GM12872 (cell line): ENCODE measurements around the gene GMPPA.

Experiments
- CTCF ChIP-seq: IDR thresholded peaks from 3 replicates; pipeline ENCODE4 v1.5.1; 2011; ENCODE audit warnings: low read depth, mild to moderate bottlenecking, low read length, moderate library complexity; ENCODE audit not compliant: insufficient read depth

Gene GMPPA

GRCh38 chr2:219508971-219509779 is 10.5 kb downstream of the GMPPA start:
- TF ChIP-seq CTCF, result no peak

DNA sequence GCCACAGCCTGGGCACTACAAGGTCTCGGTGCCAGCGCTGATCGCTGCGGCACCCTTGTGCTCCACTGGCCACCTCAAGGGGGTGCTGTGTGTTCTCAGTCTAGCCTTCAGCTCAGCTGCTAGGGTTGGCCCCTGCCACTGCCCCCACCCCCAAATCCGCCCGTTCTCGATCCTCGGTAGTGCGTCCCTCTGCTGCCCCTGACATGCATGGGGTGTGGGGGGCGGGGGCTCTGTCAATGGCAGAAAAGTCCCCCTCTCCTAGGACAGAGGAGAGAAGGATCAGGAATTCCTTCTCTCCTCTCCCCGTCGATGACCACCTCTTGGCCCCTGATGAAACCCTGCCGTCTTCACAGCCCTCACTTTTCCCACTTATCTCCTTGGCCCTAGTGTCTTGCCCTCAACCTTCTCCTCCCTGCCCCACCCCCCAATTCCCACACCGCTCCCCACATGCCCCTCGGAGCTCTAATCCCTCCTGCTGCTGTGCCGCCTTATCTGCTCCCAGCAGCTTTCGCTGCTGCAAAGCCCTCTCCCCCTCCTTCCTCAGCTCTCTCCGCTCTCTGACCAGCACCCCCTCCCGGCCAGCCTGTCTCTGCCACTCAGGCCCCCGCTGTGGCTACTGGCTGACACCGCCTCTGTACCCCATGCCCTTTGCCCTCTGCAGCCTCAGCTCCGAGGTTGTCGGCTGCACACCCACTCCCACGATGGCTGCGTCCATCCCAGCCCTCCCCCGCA is 11.3 kb downstream of the GMPPA start:
- TF ChIP-seq CTCF, result peak; percentile 80

DNA sequence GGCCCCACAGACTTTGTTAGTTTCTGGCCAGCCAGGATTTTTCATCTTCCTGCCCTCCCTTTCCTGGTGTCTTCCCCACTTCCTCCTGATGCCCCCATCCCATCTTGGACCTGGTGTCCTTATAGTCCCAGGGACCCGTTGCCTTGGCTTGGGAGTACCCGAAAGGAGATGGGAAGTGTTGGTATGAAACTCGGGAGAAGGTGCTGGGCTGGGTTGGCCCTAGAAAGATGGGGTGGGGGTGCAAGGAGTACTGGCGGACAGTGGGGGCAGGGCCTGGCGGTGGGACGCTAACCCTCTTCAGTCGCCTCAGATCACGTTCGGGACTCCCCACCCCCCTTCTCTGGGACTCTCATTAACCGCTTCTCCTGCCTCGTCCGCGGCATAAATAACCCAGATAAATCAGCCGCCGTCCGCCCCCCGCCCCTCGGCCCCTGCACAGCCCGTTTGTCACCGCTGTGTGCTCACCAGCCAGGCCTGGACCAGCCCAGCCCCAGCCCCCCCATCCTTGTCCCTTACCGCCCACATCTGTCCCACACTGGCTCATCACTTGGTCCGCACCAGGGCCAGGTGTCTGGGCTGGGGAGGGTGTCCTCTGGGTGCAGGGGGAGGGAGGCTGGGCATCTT is 11.9 kb downstream of the GMPPA start:
- no peak for TF ChIP-seq CTCF

- no peak for TF ChIP-seq CTCF
Observed at GRCh38 chr2:219511547-219512325, 13.0 kb downstream of the GMPPA start.

DNA sequence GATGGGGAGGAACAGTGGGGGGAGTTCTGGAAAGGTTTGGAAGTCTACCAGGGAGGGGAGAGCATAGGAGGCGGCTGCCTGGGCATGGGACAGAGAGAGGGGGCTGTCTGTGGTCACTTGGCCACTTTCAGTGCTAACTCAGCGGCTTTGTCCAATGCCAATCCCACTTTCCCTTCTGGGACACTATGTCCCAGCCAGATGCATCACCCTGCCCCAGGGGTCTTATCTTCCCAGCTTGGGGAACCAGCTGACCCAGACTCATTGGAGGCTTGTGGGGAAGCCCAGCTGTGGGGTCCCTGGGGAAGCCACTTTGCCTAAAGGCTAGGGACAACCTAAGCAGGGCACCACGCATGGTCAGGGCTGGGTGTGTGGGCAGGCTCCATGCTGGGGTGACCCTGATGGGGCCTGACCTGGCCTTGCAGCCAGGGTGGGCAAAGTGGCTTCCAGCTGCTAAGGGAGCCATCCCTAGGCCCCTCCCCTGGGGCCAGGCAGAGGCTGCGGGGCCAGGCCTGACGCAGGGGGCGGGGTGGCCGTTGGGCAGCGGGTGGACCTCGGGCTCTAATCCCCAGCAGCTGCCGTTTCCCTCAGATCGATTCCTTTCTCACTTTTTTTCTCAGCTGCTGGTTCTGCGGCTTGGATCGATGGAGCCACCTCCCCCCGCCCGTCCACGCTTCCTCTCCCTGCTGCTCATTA is 14.0 kb downstream of the GMPPA start:
- no peak for TF ChIP-seq CTCF

GRCh38 chr2:219513787-219514186 is 15.1 kb downstream of the GMPPA start:
- TF ChIP-seq CTCF, result no peak
